ENCODE measurements around the gene C9orf43. TPM values are rescaled to one million over a fixed set of nuclear protein-coding genes. Genes with fewer than 3 reads are reported as not detected.

Gene C9orf43
- total RNA-seq, 2 donors from 2014 or later, result 0.57 to 0.61 TPM

GRCh38 chr9:113368348-113368981, 42.1 kb upstream of the C9orf43 start:
- no peaks in the 10 kb centered on the region for H3K36me3 ChIP-seq
- H3K9ac ChIP-seq (ENCODE audit: low read depth in 2 of 2, low read length in 2 of 2), result no peak overlapping the region
- H3K27me3 ChIP-seq, result no peaks in the 10 kb centered on the region
- TF ChIP-seq CTCF (IDR thresholded peaks at IDR 0.05), result no peak
- H3K9me3 ChIP-seq, result no peaks in the 10 kb centered on the region
- H3K27ac ChIP-seq, result no peak overlapping the region
- intact Hi-C loops (cut with DNase I), result no loop called here
- DNase-seq, result no peak
- no peak overlapping the region for H3K4me3 ChIP-seq
- peaks cover 2% of the 10 kb centered on the region for H3K4me1 ChIP-seq

- H3K4me1 ChIP-seq, result peaks cover 6% of the 10 kb centered on the region
- intact Hi-C loops (cut with DNase I), result no loop called here
- no peak overlapping the region for H3K27ac ChIP-seq
- no peaks in the 10 kb centered on the region for H3K27me3 ChIP-seq
- TF ChIP-seq CTCF (IDR thresholded peaks at IDR 0.05), result no peak
- no peak overlapping the region for H3K4me3 ChIP-seq
- H3K9me3 ChIP-seq, result no peaks in the 10 kb centered on the region
- H3K36me3 ChIP-seq, result peaks cover 4% of the 10 kb centered on the region
- no peak overlapping the region for H3K9ac ChIP-seq (ENCODE audit: low read depth in 2 of 2, low read length in 2 of 2)
- DNase-seq, result no peak
These were observed 41.3 kb upstream of the C9orf43 start for GRCh38 chr9:113368982-113369854.

GRCh38 chr9:113369855-113370140, 40.7 kb upstream of the C9orf43 start:
- no peaks in the 10 kb centered on the region for H3K27me3 ChIP-seq
- no peak overlapping the region for H3K4me3 ChIP-seq
- no peak overlapping the region for H3K27ac ChIP-seq
- intact Hi-C loops (cut with DNase I), result no loop called here
- peaks cover 8% of the 10 kb centered on the region for H3K36me3 ChIP-seq
- no peak for DNase-seq
- H3K9me3 ChIP-seq, result no peaks in the 10 kb centered on the region
- H3K4me1 ChIP-seq, result peaks cover 6% of the 10 kb centered on the region
- TF ChIP-seq CTCF (IDR thresholded peaks at IDR 0.05), result no peak
- H3K9ac ChIP-seq (ENCODE audit: low read depth in 2 of 2, low read length in 2 of 2), result no peak overlapping the region

GRCh38 chr9:113370806-113371325, 39.7 kb upstream of the C9orf43 start:
- no peak for DNase-seq
- no peaks in the 10 kb centered on the region for H3K9me3 ChIP-seq
- no peak for TF ChIP-seq CTCF (IDR thresholded peaks at IDR 0.05)
- intact Hi-C loops (cut with DNase I), result no loop called here
- no peak overlapping the region for H3K9ac ChIP-seq (ENCODE audit: low read depth in 2 of 2, low read length in 2 of 2)
- H3K36me3 ChIP-seq, result peaks cover 8% of the 10 kb centered on the region
- H3K27ac ChIP-seq, result no peak overlapping the region
- no peak overlapping the region for H3K4me3 ChIP-seq
- peaks cover 11% of the 10 kb centered on the region for H3K4me1 ChIP-seq
- no peaks in the 10 kb centered on the region for H3K27me3 ChIP-seq

GRCh38 chr9:113372059-113372458, 38.5 kb upstream of the C9orf43 start:
- intact Hi-C loops (cut with DNase I), result no loop called here
- Histone ChIP-seq H3K36me3 (peaks cover 8% of the 10 kb centered on the region), H3K4me1 (peaks cover 11% of the 10 kb centered on the region)

More at GRCh38 chr9:113372059-113372458, 38.5 kb upstream of the C9orf43 start:
- Histone ChIP-seq H3K9ac (ENCODE audit: low read depth in 2 of 2, low read length in 2 of 2) (no peak overlapping the region), H3K27ac (no peak overlapping the region), H3K9me3 (no peaks in the 10 kb centered on the region), H3K27me3 (no peaks in the 10 kb centered on the region), H3K4me3 (no peak overlapping the region)
- TF ChIP-seq CTCF (IDR thresholded peaks at IDR 0.05), result no peak
- no peak for DNase-seq
